HepG2 (cell line): ENCODE measurements around the gene DDX50.

Source experiments
- ATF3 ChIP-seq: sonication (generic); formaldehyde crosslinking; IDR thresholded peaks from 2 replicates; pipeline ENCODE4 v1.4.0; 2020; ENCODE audit warnings: missing genetic modification reagents
- BRD4 ChIP-seq: sonication (generic); formaldehyde crosslinking; IDR thresholded peaks from 2 replicates; pipeline ENCODE4 v1.4.0; 2020; ENCODE audit warnings: missing genetic modification reagents
- CTCF ChIP-seq: sonication (generic); formaldehyde crosslinking; IDR thresholded peaks from 2 replicates; pipeline ENCODE4 v1.5.0; 2020; ENCODE audit warnings: mild to moderate bottlenecking, missing genetic modification reagents, moderate library complexity
- ETV6 ChIP-seq: sonication (generic); formaldehyde crosslinking; conservative IDR thresholded peaks from 2 replicates; pipeline ENCODE4 v1.4.0; 2020; ENCODE audit warnings: missing genetic modification reagents
- KDM1A ChIP-seq: IDR thresholded peaks from 2 replicates; pipeline ENCODE4 v1.6.1; 2016; ENCODE audit warnings: missing compliant biosample characterization
- MEIS1 ChIP-seq: sonication (generic); formaldehyde crosslinking; IDR thresholded peaks from 2 replicates; pipeline ENCODE4 v1.9.0; 2021; ENCODE audit warnings: mild to moderate bottlenecking, missing genetic modification reagents, moderate library complexity, borderline replicate concordance
- NBN ChIP-seq: fragments of 450-650 bp; conservative IDR thresholded peaks from 2 replicates; pipeline ENCODE4 v1.6.1; 2017
- NR2F2 ChIP-seq: IDR thresholded peaks from 2 replicates; pipeline ENCODE4 v1.6.1; 2012; ENCODE audit warnings: low read depth, inconsistent platforms, borderline replicate concordance
- PREB ChIP-seq: sonication (generic); formaldehyde crosslinking; IDR thresholded peaks from 2 replicates; pipeline ENCODE4 v1.4.0; 2020; ENCODE audit warnings: missing genetic modification reagents
- ZNF776 ChIP-seq: sonication (generic); formaldehyde crosslinking; IDR thresholded peaks from 2 replicates; pipeline ENCODE4 v1.4.0; 2020; ENCODE audit warnings: mild to moderate bottlenecking, missing genetic modification reagents

GRCh38 chr10:68954904-68955303 lies 53.8 kb downstream of the DDX50 start:
- TF ChIP-seq CTCF (CRISPR knock-in tag), result no peak
- no peak for TF ChIP-seq KDM1A (CRISPR knock-in tag)
- TF ChIP-seq NR2F2, result no peak
- no peak for TF ChIP-seq ETV6 (CRISPR knock-in tag)
- no peak for TF ChIP-seq BRD4 (CRISPR knock-in tag)
- no peak for TF ChIP-seq NBN
- no peak for TF ChIP-seq ATF3 (CRISPR knock-in tag)
- TF ChIP-seq ZNF776 (CRISPR knock-in tag), result no peak
- no peak for TF ChIP-seq PREB
- TF ChIP-seq MEIS1 (CRISPR knock-in tag), result no peak
